ENCODE measurements around the gene MECP2. TPM values are rescaled to one million over a fixed set of nuclear protein-coding genes. Genes with fewer than 3 reads are reported as not detected.

The MECP2 gene
- total RNA-seq, 1 donor: 27.4 TPM

DNA sequence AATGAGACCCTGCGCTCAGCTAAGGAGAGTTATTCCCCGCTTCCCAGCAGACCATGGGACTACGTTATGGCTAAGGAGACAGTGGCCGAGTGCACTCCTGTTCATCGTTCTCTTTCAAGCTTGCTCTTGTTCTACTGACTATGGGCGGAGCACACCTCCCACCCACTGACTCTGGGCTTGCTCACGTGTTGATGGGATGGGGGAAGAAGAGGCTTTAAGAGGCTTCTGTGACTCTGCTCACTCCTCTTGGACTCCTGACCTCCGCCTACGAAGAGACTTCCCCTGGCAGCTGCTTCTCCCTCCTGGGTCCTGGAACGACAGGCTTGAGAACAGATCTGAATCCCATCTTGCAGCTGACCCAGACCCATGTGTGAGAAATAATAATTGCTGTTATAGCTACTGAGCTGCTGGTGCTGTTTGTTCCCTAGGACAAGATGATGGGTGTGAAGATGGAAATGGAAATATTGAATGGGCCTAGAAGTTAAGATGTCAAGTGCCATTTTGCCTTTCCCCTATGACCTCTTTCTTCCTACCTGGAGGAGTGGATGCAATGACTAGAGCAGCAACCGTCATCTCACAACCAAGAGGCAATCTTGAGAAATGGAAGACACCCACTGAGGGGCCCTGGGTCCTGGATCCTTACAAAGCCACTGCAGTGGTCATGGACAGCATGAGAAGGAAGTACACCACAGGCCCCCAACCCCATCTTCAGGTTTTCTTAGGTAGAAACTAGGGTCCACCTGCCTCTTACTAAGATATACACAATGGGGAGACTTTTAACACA lies 39.1 kb downstream of the MECP2 start:
- no peak for DNase-seq (ENCODE audit: low read depth)
- TF ChIP-seq, protein P1, sequence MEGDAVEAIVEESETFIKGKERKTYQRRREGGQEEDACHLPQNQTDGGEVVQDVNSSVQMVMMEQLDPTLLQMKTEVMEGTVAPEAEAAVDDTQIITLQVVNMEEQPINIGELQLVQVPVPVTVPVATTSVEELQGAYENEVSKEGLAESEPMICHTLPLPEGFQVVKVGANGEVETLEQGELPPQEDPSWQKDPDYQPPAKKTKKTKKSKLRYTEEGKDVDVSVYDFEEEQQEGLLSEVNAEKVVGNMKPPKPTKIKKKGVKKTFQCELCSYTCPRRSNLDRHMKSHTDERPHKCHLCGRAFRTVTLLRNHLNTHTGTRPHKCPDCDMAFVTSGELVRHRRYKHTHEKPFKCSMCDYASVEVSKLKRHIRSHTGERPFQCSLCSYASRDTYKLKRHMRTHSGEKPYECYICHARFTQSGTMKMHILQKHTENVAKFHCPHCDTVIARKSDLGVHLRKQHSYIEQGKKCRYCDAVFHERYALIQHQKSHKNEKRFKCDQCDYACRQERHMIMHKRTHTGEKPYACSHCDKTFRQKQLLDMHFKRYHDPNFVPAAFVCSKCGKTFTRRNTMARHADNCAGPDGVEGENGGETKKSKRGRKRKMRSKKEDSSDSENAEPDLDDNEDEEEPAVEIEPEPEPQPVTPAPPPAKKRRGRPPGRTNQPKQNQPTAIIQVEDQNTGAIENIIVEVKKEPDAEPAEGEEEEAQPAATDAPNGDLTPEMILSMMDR (IDR thresholded peaks at IDR 0.05; ENCODE audit: insufficient read depth, low read length): no peak
- H3K4me3 ChIP-seq (ENCODE audit: low read depth, low read length): no peak overlapping the region

GRCh38 chrX:154057791-154058190 lies 39.7 kb downstream of the MECP2 start:
- TF ChIP-seq, protein P1 (IDR thresholded peaks at IDR 0.05; ENCODE audit: insufficient read depth, low read length): no peak
- no peak overlapping the region for H3K4me3 ChIP-seq (ENCODE audit: low read depth, low read length)
- DNase-seq (ENCODE audit: low read depth): no peak

DNA sequence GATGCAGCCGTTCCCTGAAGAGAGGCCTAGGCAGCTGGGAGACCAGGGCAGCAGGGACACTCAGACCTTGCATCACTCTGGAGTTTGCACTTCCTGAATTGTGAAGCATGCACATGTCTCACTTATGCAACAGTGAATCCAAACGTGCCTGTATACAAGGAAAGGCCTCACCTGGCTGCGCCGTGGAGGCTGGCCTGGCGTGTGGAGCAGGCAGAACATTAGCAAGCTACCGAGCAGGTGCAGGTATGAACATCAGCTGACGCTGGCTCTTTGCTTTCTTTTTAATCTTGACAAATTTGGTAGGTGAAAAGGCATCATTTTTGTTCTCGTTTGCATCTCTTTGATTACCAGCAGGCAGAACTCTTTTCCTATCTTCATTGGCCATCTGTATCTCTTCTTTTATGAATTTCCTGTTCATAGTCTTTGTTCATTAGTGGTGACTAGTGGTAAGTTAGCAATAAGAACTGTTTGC lies 40.7 kb downstream of the MECP2 start:
- TF ChIP-seq, protein P1 (IDR thresholded peaks at IDR 0.05; ENCODE audit: insufficient read depth, low read length): no peak
- DNase-seq (ENCODE audit: low read depth): no peak
- no peak overlapping the region for H3K4me3 ChIP-seq (ENCODE audit: low read depth, low read length)

GRCh38 chrX:154051201-154051810 lies 46.2 kb downstream of the MECP2 start:
- peak; percentile 78 for DNase-seq (ENCODE audit: low read depth)
- TF ChIP-seq, protein P1 (IDR thresholded peaks at IDR 0.05; ENCODE audit: insufficient read depth, low read length): peak; percentile 89
- no peak overlapping the region for H3K4me3 ChIP-seq (ENCODE audit: low read depth, low read length)

GRCh38 chrX:154050113-154050495 lies 47.4 kb downstream of the MECP2 start:
- TF ChIP-seq, protein P1 (IDR thresholded peaks at IDR 0.05; ENCODE audit: insufficient read depth, low read length): no peak
- H3K4me3 ChIP-seq (ENCODE audit: low read depth, low read length): no peak overlapping the region
- no peak for DNase-seq (ENCODE audit: low read depth)

GRCh38 chrX:154049209-154050112 lies 48.1 kb downstream of the MECP2 start:
- TF ChIP-seq, protein P1 (IDR thresholded peaks at IDR 0.05; ENCODE audit: insufficient read depth, low read length): no peak
- no peak overlapping the region for H3K4me3 ChIP-seq (ENCODE audit: low read depth, low read length)
- DNase-seq (ENCODE audit: low read depth): peak; percentile 47

Data from fibroblast of the aortic adventitia (primary cell).